GM21390 (cell line): Measurements from ENCODE around the gene EFNA5.
A peak's percentile ranks its signal among the peaks of the same experiment; 100 is the strongest.

Experiments used
- ATAC-seq: cut with Tn5 transposase; IDR thresholded peaks from one replicate; pipeline ENCODE4 v1.9.1; 2021; ENCODE audit not compliant: unreplicated experiment

The EFNA5 gene

GRCh38 chr5:107549567-107549966 lies 121.2 kb downstream of the EFNA5 start:
- no peak for ATAC-seq

GRCh38 chr5:107548477-107548876 lies 122.3 kb downstream of the EFNA5 start:
- ATAC-seq: no peak

- ATAC-seq: no peak
Observed at GRCh38 chr5:107546719-107547118, 124.0 kb downstream of the EFNA5 start.

GRCh38 chr5:107545486-107545885 lies 125.3 kb downstream of the EFNA5 start:
- ATAC-seq: no peak

- no peak for ATAC-seq
Observed at GRCh38 chr5:107544967-107545366, 125.8 kb downstream of the EFNA5 start.

- no peak for ATAC-seq
Observed at GRCh38 chr5:107544476-107544875, 126.3 kb downstream of the EFNA5 start.

- no peak for ATAC-seq
Observed at GRCh38 chr5:107543868-107544267, 126.9 kb downstream of the EFNA5 start.

GRCh38 chr5:107542831-107543231 lies 127.9 kb downstream of the EFNA5 start:
- no peak for ATAC-seq

- ATAC-seq: no peak
Observed at GRCh38 chr5:107542428-107542827, 128.3 kb downstream of the EFNA5 start.

GRCh38 chr5:107541400-107541799 lies 129.3 kb downstream of the EFNA5 start:
- peak; percentile 54 for ATAC-seq

- ATAC-seq: no peak
Observed at GRCh38 chr5:107539726-107540330, 130.9 kb downstream of the EFNA5 start.

- ATAC-seq: no peak
Observed at GRCh38 chr5:107538805-107539445, 131.8 kb downstream of the EFNA5 start.

- ATAC-seq: no peak
Observed at GRCh38 chr5:107538331-107538730, 132.4 kb downstream of the EFNA5 start.

- no peak for ATAC-seq
Observed at GRCh38 chr5:107535849-107536248, 134.9 kb downstream of the EFNA5 start.

GRCh38 chr5:107533910-107534876 lies 136.5 kb downstream of the EFNA5 start:
- ATAC-seq: no peak

- ATAC-seq: no peak
Observed at GRCh38 chr5:107532916-107533315, 137.8 kb downstream of the EFNA5 start.

GRCh38 chr5:107532169-107532878 lies 138.4 kb downstream of the EFNA5 start:
- ATAC-seq: no peak

- ATAC-seq: no peak
Observed at GRCh38 chr5:107531308-107531707, 139.4 kb downstream of the EFNA5 start.

- no peak for ATAC-seq
Observed at GRCh38 chr5:107529618-107530017, 141.1 kb downstream of the EFNA5 start.

- no peak for ATAC-seq
Observed at GRCh38 chr5:107526270-107526937, 144.3 kb downstream of the EFNA5 start.

GRCh38 chr5:107524111-107524510 lies 146.6 kb downstream of the EFNA5 start:
- no peak for ATAC-seq
